Effector CD8-positive, alpha-beta T cell (primary cell): ENCODE data around the gene JOSD2.

Experiments used
- DNase-seq: peaks from one replicate; lab custom pipeline; 2025; lab: John Stamatoyannopoulos, UW

The JOSD2 gene

GRCh38 chr19:50513746-50514345, 2.9 kb upstream of the JOSD2 start, which contains the start of gene ASPDH:
ASPDH (minus strand) TSS chr19:50513913; CDS start chr19:50513823, 90 bp downstream.
- DNase-seq, result no peak

DNA sequence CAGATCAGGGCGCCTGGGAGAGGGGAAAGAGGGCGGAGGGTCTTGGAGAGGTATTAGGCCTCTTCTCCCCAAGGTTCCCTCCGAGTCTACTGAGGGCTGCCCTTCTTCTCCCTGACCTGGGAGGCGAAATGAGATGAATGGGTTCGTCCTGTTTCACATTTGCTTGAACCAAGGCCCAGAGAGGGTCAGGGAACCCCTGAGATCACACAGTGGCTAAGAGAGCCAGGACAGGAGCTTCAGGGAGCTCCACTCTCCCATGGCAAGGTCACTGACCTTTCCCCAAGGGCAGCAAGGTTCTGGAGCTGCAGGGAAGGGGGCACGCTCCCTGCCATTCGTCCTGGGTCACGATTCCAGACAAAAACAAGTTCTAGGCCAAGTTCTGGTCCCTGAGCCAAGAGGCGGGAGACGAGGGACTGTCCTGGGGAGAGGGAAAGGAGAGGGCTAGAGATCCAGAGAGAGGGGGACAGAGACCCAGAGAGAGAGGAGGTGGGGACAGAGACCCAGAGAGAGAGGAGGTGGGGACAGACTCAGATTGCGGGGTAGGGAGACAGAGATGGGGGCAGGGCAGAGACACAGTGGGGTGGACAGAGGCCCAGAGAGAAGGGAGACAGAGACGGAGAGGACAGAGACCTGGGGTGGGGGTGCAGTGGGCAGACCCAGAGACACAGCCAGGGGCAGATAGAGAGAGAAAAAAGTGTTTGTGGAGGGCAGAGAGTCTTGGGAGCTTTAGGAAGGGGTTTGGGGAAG, 2.2 kb upstream of the JOSD2 start:
- no peak for DNase-seq

- no peak for DNase-seq
These were observed 1.4 kb upstream of the JOSD2 start for GRCh38 chr19:50512112-50512998.

GRCh38 chr19:50510700-50511068, 307 bp downstream of the JOSD2 start:
- DNase-seq, result no peak

DNA sequence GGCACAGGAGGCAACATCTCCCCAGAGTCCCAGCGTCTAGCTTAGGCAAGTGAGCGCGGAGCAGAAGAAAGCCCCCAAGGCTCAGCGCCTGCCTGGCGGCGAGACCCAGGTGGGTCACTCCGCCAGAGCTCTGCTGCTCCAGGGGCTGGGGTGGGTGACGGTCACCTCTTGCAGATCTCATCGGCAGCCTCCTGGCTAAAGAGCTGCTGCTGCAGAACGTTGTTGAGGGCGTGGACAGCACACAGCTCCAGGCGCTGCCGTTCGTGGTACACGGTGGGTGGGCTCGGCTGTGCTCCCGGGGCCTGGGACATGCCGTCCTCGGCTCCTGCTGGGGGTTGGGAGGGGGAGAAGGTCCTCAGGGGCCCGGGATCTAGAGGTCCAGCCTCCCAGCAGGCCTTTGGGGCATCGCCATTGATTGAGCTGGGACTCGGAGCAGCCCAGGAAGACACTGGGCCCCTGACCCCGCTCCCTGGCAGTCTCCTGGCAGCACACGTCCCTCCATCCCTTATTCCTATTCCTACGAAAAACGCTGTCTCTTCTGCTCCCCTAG, 795 bp downstream of the JOSD2 start:
- no peak for DNase-seq

GRCh38 chr19:50509366-50509765, 1.6 kb downstream of the JOSD2 start:
- DNase-seq, result no peak

DNA sequence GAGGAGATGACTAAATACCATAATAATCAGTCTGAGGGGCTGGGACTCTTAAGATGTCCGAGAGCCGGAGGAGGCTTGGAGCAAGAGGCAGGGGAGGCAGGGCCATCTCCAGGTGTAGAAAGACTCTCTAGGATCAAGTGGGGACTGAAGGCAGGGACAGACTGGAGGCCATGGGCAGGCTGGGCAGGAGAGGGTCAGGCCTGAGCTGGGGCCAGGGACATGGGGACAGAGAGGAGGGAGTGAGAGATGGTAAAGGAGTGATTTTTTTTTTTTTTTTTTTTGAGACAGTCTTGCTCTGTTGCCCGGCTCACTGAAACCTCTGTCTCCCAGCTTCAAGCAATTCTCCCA, 2.2 kb downstream of the JOSD2 start:
- no peak for DNase-seq

DNA sequence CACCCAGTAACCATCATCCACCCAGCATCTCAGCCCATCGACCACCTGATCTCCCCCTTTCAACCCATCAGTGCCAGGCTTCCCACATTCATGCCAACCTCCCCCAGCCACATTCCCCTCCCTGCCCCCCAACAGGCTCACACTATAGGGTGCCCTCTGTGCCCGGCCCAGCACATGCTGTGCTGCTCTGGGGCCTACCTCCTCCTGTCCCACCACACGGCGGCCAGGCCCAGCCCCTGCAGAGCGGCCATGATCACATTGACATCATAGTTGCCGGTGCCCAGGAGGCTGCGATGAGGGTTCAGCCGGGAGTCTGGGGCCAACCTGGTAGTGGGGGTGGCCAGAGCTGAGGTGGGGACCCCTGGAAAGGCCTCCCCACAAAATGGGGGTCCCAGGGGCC, 3.6 kb downstream of the JOSD2 start:
- no peak for DNase-seq

DNA sequence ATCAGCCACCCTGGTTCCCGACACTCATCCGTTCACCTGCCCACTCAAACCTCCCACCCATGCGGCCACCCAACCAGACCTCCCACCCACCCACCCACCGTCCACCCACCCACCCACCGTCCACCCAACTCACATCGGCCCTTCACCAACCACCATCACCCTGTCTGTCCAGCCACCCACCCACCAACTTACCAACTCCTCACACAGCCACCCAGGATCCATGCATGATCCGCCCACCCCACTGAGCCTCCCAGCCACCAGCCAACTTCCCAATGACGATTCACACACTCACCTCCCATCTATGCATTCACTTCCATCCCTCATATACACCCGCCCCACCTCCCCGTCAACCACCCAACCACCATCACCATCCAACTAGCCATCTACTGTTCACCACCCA, 4.3 kb downstream of the JOSD2 start:
- DNase-seq, result no peak

GRCh38 chr19:50505856-50506611, 5.0 kb downstream of the JOSD2 start:
- DNase-seq, result no peak

- no peak for DNase-seq
These were observed 9.2 kb downstream of the JOSD2 start for GRCh38 chr19:50501568-50502475.

DNA sequence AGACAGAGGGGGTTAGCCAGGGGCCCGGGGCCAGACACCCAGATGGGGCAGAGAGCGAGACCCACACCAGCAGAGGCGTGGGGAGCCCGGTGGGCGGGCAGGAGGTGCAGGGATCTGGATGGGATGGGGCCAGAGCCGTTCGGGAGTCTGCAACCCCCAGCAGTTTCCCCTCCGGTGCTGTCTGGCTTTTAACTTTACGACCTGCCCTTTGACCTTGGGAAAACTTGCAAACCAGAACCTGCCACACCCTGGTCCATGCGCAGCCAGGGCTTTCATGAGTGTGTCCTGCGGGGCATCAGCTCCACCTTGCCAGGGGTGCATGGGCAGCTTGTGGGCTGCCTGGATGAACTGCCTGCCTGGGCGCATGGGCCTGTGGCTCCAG, 9.8 kb downstream of the JOSD2 start:
- no peak for DNase-seq

- DNase-seq, result no peak
These were observed 10.2 kb downstream of the JOSD2 start for GRCh38 chr19:50500753-50501151.

DNA sequence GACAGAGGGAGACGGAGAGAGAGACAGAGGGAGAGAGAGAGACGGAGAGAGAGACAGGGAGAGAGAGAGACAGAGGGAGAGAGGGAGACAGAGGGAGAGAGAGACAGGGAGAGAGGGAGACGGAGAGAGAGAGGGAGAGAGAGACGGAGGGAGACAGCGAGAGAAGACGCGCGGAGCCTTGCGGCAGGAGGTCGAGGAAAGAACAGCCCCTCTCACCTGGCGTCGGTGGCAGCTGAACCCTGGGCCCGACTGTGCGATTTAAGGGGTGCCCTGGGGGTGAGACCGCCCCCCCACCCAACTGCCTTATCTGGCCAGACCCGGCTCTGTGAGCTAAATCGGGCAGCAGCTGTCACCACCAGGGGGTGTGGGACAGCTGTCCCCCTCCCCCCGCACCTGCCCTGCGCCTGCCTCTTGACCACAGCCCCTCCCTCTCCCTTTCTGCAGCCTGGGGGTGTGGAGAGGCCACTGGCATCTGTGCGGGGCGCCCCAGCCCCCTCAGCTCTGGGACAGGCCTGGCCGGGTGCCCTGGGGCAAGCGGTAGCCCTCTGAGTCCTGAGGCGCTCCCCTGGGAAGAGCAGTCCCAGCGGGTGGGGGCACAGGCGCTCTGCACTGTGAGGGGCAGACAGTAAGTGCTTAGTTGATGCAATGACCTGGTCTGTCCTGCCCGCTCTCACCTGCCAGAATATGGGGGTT, 10.8 kb downstream of the JOSD2 start:
- no peak for DNase-seq

- no peak for DNase-seq
These were observed 12.6 kb downstream of the JOSD2 start for GRCh38 chr19:50498219-50499056.

- no peak for DNase-seq
These were observed 14.0 kb downstream of the JOSD2 start for GRCh38 chr19:50497022-50497405.

GRCh38 chr19:50496189-50497021, 14.6 kb downstream of the JOSD2 start:
- DNase-seq, result no peak

DNA sequence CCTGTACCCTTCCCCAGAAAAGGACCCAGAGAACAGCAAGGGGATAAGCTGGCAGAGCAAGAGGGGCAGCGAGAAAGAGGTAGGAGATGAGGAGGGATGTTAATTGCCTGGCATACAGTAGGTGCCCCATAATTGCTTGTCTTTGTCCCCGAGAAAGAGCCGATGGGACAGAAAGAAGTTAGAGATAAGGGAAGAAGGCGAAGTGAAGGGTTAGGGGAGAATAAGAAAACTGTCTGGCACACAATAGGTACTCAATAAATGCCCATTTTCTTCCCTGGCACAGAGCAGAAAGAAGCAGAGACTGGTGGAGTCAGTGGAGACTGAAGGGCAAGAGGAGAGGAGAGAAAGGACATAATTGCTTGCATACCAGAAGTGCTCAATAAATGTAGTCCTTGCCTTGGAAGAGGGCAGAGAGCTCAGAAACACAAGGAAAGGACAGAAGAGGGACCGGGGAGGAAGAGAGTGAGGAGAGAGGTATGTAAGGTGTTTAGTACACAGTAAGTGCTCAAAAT, 15.9 kb downstream of the JOSD2 start:
- DNase-seq, result no peak
